Measurements from ENCODE around the gene CUX1.
"Not testable (repeated sequence)": the region's sequence is repeated elsewhere in the genome, so short reads cannot be mapped to it uniquely, and the experiment has no call there.

Gene CUX1

GRCh38 chr7:101984133-101984879 is 166.9 kb downstream of the CUX1 start:
- DNase-seq (ENCODE audit: low read depth in 3 of 3), result no peak

DNA sequence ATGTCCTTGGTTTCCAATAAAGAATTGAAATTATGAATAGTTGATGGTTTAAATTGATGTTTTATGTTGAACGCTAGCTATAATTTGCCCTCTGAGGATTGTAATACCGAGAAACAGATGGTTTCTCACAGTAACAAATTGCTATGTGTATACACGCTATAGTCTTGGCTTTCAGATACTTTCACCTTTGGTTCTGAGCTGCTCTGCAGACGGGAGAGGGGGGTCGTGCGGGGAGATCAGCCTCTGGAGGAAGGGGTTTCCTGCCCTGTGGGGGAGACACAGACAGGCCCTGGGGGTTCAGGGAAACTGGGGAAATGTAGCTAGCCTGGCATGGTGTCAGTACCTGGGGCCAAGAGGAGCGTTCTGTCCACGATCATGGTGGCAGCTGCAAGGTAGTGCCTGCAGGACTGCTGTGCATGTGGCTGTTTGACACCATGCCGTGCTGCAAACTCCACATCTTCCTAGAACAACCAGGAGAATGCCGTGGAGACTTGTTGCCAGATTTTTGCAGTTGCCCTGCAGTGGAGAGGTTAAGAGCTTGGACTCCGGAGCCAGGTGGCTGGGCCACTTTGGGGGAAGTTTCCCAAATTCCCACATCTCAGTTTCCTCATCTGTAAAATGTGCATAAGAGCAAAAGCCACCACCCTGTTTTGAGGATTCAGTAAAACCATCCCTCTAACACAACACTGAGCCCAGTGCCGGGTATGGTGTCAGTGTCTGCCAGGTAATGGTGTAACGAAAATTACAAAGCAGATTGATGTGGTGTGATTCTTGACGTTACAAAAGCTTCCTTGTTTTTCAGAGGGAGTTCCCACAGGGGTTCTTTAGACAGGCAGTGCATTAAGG is 167.9 kb downstream of the CUX1 start:
- DNase-seq (ENCODE audit: low read depth in 3 of 3), result no peak

DNA sequence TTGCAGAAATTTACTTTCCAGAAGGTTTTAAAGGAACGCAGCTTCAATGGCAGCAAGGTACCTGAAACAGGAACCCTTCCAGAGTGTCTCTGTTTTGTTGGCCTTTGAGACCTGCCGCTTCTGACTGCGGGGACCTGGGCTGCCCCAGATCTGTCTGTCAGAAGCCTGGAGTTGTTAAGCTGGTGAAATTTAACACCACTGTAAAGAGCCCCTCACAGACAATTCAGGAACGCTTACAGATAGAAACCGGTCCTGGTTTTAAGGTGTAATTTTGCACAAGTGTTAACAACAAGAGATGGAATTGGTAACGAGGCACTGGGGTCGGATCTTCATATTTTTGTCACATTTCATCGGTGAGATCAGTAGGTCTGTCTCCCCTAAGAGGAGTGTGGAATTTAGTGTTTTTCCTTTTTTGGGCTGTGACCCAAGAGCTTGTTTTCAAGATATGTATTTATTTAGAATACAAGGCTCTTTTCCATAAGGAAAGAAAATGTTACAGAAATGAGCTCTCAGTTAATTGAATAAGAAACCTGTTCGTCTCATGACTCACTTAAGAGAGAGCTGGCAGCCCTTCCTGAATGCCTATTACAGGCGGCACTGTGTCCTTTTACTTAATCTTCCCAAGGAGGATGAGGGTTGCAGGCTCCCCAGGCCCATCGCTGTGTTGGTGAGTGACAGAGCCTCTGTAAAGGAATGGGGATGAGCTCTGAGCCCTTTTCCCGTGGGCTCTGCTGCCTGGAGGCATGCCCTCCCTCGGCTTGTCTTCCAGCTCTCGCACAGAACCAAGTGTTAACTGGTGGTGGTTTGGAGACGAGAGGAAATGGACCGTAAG is 168.7 kb downstream of the CUX1 start:
- DNase-seq (ENCODE audit: low read depth in 3 of 3), result no peak

DNA sequence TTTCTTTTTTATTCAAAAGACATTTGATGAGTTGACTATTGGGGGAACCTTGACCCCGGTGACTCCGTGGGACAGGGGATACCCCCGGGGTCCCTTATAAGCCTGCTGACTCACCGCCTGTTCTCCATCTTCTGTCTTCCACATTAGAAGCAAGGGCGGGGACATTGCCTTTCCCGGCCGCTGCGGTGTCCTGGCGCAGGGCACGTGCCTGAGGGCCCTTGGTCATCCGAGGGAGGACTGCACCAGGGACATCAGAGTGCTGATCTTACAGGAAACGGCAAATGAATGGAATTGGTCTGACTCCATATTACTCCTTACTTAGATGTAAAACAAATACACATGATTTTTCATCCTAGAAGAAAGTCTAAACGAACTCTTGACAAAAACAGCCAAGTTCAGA is 170.1 kb downstream of the CUX1 start:
- no peak for DNase-seq (ENCODE audit: low read depth in 3 of 3)

GRCh38 chr7:101988060-101988459 is 170.6 kb downstream of the CUX1 start:
- not testable (repeated sequence) for DNase-seq (ENCODE audit: low read depth in 3 of 3)

GRCh38 chr7:101988513-101988912 is 171.1 kb downstream of the CUX1 start:
- no peak for DNase-seq (ENCODE audit: low read depth in 3 of 3)

- DNase-seq (ENCODE audit: low read depth in 3 of 3), result no peak
These were observed 171.7 kb downstream of the CUX1 start for GRCh38 chr7:101989101-101989500.

DNA sequence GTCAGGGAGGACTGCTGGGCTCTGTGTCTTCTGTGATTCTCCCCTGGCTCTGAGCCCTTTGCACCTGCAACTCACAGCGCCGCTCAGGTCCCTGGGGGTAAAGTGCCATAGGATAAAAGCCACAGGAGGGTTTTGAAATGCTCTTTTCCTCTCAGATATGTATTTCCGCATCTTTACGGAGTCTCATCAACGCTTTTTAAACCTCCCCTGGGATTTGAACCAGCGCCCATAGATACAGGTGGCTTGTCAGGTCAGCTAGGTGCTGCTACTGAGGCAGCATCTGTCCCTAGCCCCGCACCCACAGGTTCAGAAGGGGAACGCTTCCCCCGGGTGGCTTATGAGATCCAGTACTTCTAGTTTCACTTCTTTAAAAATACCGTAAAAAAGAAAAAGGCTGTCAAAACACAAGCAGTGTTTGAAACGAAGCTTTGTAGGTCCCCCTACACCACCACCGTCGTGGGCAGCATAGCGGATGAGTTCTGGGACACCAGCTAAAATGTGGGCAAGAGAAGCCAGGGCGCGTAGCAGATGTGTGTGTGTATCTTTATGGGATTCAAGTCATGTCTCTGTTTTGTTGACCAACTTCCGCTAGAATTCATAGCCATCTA is 173.5 kb downstream of the CUX1 start:
- DNase-seq (ENCODE audit: low read depth in 3 of 3), result no peak

GRCh38 chr7:101991860-101992259 is 174.4 kb downstream of the CUX1 start:
- no peak for DNase-seq (ENCODE audit: low read depth in 3 of 3)

GRCh38 chr7:101993311-101993710 is 175.9 kb downstream of the CUX1 start:
- no peak for DNase-seq (ENCODE audit: low read depth in 3 of 3)

- no peak for DNase-seq (ENCODE audit: low read depth in 3 of 3)
These were observed 177.7 kb downstream of the CUX1 start for GRCh38 chr7:101995121-101995520.

DNA sequence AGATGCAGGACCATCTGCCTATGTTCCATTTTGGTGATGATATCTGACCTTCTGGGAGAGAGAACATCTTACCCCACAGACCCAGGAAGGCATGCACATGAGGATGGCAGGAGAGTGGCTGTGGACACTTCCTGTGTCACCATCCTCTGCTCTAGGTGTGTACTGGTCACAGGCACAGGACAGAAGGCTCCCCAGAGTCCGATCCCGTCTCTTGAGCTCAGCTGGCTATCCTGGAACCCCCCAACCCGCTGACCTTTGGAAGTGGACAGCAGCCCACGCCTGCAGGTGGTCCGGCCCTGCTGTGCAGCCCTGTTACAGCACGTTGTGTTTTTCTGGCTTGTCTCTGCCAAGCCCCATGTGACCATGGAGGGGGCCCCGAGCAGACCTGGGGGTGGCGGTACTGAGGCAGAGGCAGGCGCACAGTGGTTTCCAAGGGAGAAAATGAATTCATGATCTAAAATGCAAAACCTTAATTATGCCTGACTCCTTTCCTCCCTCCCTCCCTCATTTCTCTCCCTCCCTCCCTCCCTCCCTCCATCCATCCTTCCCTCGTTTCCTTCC is 178.8 kb downstream of the CUX1 start:
- DNase-seq (ENCODE audit: low read depth in 3 of 3), result no peak

- DNase-seq (ENCODE audit: low read depth in 3 of 3), result no peak
These were observed 179.4 kb downstream of the CUX1 start for GRCh38 chr7:101996876-101997275.

DNA sequence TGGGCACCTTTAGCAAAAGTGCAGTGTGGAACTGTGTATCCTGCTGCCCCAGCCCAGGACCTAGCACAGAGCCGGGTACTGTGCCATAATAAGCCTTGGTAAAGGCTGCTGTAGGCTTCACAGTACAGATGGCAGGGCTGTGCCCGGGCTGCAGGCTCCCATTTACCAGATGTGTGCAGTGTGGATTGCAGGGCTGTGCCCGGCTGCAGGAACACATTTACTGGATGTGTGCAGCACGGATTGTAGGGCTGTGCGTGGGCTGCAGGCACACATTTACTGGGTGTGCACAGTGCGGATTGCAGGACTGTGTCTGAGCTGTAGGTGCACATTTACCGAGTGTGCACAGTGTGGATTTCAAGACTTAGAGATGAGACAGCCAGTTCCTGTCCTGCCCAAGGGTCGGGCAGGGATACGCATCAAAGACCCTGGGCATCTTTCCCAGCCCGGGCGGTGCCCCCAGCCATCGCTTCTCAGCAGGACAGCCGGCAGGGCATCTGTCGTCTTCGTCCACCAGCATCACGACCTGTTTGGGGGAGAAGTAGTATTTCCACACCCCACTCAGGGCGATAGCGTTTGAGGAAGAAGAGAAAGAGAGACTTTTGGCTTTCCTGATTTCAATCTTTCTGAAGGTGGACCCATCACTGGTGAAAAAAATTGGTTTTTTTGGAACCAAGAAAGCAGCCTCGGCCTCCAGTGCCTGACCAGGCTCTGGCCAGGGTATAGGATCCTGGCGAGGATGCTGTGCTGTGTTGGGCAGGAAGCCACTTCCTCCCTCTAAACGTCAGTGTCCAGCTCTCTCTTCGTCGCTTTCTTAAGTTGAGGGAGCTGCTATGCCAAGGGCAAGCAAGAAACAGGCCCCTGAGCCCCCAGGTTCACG is 180.8 kb downstream of the CUX1 start:
- no peak for DNase-seq (ENCODE audit: low read depth in 3 of 3)

- DNase-seq (ENCODE audit: low read depth in 3 of 3), result no peak
These were observed 181.4 kb downstream of the CUX1 start for GRCh38 chr7:101998906-101999240.

GRCh38 chr7:101999393-101999792 is 182.0 kb downstream of the CUX1 start:
- DNase-seq (ENCODE audit: low read depth in 3 of 3), result no peak

- DNase-seq (ENCODE audit: low read depth in 3 of 3), result no peak
These were observed 182.7 kb downstream of the CUX1 start for GRCh38 chr7:102000123-102000522.

DNA sequence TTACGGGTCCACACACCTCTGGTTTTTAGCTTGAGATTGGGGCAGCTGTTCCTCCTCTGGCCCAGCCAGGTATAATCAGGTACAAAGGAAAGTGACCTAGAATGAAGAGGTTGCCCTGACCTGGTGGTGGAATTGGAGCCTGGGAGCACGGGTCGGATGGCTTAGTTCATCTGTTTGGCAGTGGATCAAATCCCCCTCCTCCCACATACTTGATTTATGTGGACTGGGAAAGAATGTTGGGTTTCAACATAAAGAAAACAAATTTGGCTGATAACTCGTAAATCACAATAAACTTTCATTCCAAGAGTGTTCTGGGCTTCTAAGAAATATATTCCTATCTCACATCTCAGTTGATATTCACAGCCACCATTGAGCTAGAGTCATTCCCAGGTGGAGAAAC is 186.8 kb downstream of the CUX1 start:
- DNase-seq (ENCODE audit: low read depth in 3 of 3), result no peak

DNA sequence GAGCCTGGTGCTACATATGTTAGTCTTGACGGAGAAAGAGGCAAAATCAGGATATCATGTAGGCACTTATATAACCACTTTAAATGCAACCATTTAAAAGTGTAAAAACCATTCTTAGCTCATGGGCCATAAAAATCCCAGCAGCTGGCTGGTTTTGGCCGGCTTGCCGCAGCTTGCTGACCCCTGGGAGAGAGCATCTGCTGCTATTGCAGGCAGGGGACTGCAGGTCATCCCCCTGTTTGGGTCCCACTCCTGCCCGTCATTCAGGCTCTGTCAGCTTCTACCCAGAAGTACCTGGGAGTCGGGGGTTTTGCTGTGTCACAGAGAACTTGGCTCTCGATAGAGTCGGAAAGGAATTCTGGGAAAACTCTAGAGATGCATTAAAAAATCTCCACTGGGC is 187.4 kb downstream of the CUX1 start:
- no peak for DNase-seq (ENCODE audit: low read depth in 3 of 3)

- no peak for DNase-seq (ENCODE audit: low read depth in 3 of 3)
These were observed 188.6 kb downstream of the CUX1 start for GRCh38 chr7:102005933-102006480.

All from stimulated activated CD4-positive, alpha-beta T cell treated with anti-CD3 and anti-CD28 coated beads, TNF-alpha, amount 100 ng/mL, for 48 hours (primary cell).